BE2C (cell line): ENCODE measurements around the gene IGF2.

Experiments
- DNase-seq: peaks from one replicate; pipeline ENCODE4 v3.0.0-alpha.2; 2020
- H3K27me3 ChIP-seq: fragments of 250-450 bp; sonication (Bioruptor Pico); 2 replicates; pipeline ENCODE4 v1.5.1; 2020; ENCODE audit warnings: mild to moderate bottlenecking
- H3K36me3 ChIP-seq: fragments of 250-450 bp; sonication (Bioruptor Pico); 2 replicates; pipeline ENCODE4 v1.5.1; 2020; ENCODE audit warnings: mild to moderate bottlenecking
- H3K4me1 ChIP-seq: fragments of 250-450 bp; sonication (Bioruptor Pico); 2 replicates; pipeline ENCODE4 v1.5.1; 2020
- H3K4me3 ChIP-seq: 2 replicates; pipeline ENCODE4 v1.5.1; 2011; ENCODE audit warnings: low read depth, low read length
- H3K9me3 ChIP-seq: fragments of 250-450 bp; sonication (Bioruptor Pico); 2 replicates; pipeline ENCODE4 v1.5.1; 2020
- TF ChIP-seq, protein P1 (sequence below): IDR thresholded peaks from 2 replicates; pipeline ENCODE4 v1.5.1; 2012; ENCODE audit warnings: mild to moderate bottlenecking, low read depth, low read length

IGF2 gene

DNA sequence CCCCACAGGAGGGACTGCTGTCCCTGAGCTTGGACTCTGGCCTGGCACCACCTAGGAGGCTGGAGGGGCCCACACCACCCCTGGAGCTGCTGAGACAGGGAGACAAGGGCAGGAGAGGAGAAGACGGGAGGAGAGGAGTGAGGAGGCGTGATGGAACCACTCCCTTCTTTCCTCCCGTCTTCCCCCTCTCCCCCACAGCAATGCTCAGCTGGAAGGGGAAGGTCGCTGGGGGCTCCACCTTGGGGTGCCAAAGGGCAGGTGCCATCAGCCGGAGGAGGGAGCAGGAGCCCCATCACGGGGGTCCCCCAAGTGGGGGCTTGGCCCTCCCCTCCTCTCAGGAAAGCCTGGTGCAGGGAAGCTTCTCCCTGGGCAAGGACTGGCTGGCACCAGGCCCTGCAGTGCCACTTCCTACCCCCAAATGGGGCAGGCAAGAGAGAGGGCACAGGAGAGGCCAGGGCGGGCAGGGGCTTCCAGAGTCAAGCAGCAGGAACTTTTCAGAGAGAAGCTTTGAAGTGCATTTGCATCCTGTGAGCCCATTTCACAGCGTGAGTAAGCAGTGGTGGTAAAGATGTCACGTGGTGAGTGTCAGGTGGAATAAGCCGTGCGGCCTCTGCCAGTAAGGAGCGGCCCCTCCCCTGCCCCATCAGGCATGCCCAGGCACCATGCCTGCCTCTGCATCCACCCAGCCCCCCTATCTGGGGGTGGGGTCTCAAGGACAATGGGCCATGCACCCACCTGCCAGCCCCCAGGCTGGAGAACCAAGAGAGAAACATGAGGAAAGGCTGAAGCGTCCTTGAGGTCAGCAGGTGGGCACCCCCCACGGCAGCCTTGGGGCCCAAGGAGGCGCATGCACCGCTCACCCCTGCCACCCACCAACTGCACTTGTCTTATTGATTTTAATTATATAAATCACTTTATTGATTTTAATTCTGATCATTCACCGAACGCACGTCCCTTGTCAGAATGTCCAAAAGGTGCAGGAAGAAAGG lies 4.9 kb downstream of the IGF2 start:
- H3K9me3 ChIP-seq: no peaks in the 10 kb centered on the region
- peak overlapping the region; percentile 84 for H3K4me3 ChIP-seq
- TF ChIP-seq, protein P1, sequence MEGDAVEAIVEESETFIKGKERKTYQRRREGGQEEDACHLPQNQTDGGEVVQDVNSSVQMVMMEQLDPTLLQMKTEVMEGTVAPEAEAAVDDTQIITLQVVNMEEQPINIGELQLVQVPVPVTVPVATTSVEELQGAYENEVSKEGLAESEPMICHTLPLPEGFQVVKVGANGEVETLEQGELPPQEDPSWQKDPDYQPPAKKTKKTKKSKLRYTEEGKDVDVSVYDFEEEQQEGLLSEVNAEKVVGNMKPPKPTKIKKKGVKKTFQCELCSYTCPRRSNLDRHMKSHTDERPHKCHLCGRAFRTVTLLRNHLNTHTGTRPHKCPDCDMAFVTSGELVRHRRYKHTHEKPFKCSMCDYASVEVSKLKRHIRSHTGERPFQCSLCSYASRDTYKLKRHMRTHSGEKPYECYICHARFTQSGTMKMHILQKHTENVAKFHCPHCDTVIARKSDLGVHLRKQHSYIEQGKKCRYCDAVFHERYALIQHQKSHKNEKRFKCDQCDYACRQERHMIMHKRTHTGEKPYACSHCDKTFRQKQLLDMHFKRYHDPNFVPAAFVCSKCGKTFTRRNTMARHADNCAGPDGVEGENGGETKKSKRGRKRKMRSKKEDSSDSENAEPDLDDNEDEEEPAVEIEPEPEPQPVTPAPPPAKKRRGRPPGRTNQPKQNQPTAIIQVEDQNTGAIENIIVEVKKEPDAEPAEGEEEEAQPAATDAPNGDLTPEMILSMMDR: no peak
- peaks cover 77% of the 10 kb centered on the region for H3K36me3 ChIP-seq
- DNase-seq: peak; percentile 30
- H3K27me3 ChIP-seq: no peaks in the 10 kb centered on the region
- peaks cover 17% of the 10 kb centered on the region for H3K4me1 ChIP-seq

DNA sequence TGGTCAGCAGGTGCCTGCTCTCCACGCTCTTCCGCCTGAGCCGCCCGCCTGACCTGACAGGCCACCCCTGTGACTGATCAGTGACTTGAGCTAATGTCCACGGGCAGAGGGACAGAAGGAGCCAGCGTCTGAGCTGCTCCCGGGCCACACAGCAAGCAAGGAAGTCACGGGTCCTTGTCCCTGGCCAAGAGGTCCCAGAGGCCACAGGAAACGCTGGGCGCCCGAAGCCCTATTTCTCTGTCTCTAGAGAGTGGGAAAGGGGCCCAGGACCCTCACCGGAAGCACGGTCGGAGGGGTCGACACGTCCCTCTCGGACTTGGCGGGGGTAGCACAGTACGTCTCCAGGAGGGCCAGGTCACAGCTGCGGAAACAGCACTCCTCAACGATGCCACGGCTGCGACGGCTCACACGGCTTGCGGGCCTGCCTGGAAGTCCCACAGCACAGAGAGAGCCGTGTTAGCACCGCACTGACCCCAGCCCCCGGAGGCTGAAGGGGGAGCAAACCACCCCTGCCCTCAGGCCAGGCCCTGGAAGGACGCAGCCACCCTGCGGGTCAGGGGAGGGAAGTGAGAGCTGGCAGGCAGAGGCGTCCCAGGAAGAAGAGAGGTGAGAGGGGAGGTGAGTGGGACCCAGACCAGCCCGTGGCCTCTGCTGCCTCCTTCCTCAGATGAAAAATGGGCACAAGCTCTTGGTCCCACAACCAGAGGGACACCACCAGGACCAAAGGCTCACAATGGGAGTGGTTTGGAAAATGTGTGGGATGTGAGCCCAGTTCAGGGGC lies 5.8 kb downstream of the IGF2 start:
- Histone ChIP-seq H3K4me1 (peaks cover 19% of the 10 kb centered on the region), H3K36me3 (peaks cover 77% of the 10 kb centered on the region), H3K27me3 (no peaks in the 10 kb centered on the region), H3K4me3 (peak overlapping the region; percentile 84), H3K9me3 (no peaks in the 10 kb centered on the region)
- TF ChIP-seq, protein P1: no peak
- peak; percentile 17 for DNase-seq

DNA sequence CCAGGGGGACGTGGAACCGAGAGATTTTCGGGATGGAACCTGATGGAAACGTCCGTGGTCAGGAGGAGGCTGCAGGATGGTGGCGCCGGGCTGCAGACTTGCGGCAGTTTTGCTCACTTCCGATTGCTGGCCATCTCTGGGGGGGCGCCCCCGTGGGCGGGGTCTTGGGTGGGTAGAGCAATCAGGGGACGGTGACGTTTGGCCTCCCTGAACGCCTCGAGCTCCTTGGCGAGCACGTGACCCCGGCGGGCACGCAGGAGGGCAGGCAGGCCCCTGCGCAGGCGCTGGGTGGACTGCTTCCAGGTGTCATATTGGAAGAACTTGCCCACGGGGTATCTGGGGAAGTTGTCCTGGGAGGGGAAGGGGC lies 6.3 kb downstream of the IGF2 start:
- peaks cover 23% of the 10 kb centered on the region for H3K4me1 ChIP-seq
- H3K27me3 ChIP-seq: no peaks in the 10 kb centered on the region

DNA sequence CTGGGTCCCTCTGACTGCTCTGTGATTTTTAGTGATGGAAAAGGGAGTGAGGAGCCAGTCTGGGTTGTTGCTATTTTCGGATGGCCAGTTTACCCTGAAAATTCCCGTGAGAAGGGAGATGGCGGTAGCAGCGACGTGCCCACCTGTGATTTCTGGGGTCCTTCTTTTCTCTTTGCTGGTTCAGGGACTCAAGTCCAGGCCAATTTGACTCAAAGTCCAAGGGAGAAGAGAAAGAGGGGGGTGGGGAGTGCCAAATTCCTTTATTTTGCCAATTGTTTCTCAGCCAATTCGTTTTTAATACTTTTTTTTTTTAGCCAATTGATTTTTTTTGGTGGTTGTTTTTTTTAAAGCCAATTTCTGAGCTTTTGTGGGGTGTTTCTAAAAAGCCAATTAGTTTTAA lies 6.9 kb downstream of the IGF2 start:
- TF ChIP-seq, protein P1: no peak
- peak; percentile 9 for DNase-seq
- Histone ChIP-seq H3K27me3 (no peaks in the 10 kb centered on the region), H3K4me3 (no peak overlapping the region), H3K9me3 (no peaks in the 10 kb centered on the region), H3K4me1 (peaks cover 27% of the 10 kb centered on the region), H3K36me3 (peaks cover 72% of the 10 kb centered on the region)

More for the DNA sequence above, 6.3 kb downstream of the IGF2 start:
- peak; percentile 51 for DNase-seq
- Histone ChIP-seq H3K4me3 (no peak overlapping the region), H3K36me3 (peaks cover 77% of the 10 kb centered on the region), H3K9me3 (no peaks in the 10 kb centered on the region)
- TF ChIP-seq, protein P1: no peak

DNA sequence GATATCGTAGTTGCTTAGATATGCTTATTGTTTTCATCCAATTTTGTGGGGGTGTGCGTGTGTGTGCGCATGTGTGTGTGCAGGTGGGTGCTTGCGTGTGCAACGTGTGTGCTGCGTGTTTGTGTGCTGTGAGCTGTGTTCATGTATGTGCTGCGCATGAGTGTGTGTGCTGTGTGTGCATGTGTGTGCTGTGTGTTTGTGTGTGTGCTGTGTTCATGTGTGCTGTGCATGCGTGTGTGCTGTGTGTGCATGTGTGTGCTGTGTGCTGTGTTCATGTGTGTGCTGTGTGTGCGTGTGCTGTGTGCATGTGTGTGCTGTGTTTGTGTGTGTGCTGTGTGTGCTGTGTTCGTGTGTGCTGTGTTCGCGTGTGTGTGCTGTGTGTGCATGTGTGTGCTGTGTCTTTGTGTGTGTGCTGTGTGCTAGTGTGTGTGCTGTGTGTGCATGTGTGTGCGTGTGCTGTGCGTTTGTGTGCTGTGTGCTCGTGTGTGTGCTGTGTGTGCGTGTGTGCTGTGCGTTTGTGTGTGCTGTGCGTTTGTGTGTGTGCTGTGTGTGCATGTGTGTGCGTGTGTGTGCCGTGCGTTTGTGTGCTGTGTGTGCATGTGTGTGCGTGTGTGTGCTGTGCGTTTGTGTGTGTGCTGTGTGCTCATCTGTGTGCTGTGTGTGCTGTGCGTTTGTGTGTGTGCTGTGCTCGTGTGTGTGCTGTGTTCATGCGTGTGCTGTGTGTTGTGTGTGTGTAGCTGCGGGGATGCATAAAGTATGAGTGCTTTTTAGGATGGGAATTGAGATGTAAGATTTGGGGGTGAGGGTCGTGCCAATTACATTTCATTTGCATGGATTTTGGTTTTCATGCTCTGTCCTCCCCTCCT lies 7.6 kb downstream of the IGF2 start:
- peaks cover 27% of the 10 kb centered on the region for H3K4me1 ChIP-seq
- no peak overlapping the region for H3K4me3 ChIP-seq
- DNase-seq: no peak
- no peaks in the 10 kb centered on the region for H3K9me3 ChIP-seq
- H3K36me3 ChIP-seq: peaks cover 67% of the 10 kb centered on the region
- TF ChIP-seq, protein P1: no peak
- H3K27me3 ChIP-seq: no peaks in the 10 kb centered on the region
